IPS-18c (cell line): ENCODE data around the gene STK38L.

Experiments used
- H3K4me3 ChIP-seq: 2 replicates; pipeline ENCODE4 v1.7.0; 2013; ENCODE audit warnings: low read depth, mild to moderate bottlenecking, low read length, moderate library complexity; ENCODE audit not compliant: insufficient read depth
- H3K9me3 ChIP-seq: one replicate; pipeline ENCODE4 v1.6.1; 2013; ENCODE audit warnings: mild to moderate bottlenecking, low read length, moderate library complexity; ENCODE audit not compliant: control insufficient read depth, insufficient read depth

STK38L gene

GRCh38 chr12:27291862-27292261 lies 47.8 kb downstream of the STK38L start:
- no peaks in the 10 kb centered on the region for H3K9me3 ChIP-seq
- no peak overlapping the region for H3K4me3 ChIP-seq

GRCh38 chr12:27292718-27293117 lies 48.6 kb downstream of the STK38L start:
- H3K9me3 ChIP-seq, result no peaks in the 10 kb centered on the region

GRCh38 chr12:27293463-27293862 lies 49.4 kb downstream of the STK38L start:
- Histone ChIP-seq H3K9me3 (no peaks in the 10 kb centered on the region), H3K4me3 (no peak overlapping the region)

More at GRCh38 chr12:27292718-27293117, 48.6 kb downstream of the STK38L start:
- no peak overlapping the region for H3K4me3 ChIP-seq

- no peaks in the 10 kb centered on the region for H3K9me3 ChIP-seq
Observed at GRCh38 chr12:27296674-27297073, 52.6 kb downstream of the STK38L start.

GRCh38 chr12:27297566-27297965 lies 53.5 kb downstream of the STK38L start:
- no peaks in the 10 kb centered on the region for H3K9me3 ChIP-seq
- H3K4me3 ChIP-seq, result no peak overlapping the region

More at GRCh38 chr12:27296674-27297073, 52.6 kb downstream of the STK38L start:
- no peak overlapping the region for H3K4me3 ChIP-seq

GRCh38 chr12:27299102-27299501 lies 55.0 kb downstream of the STK38L start:
- no peaks in the 10 kb centered on the region for H3K9me3 ChIP-seq
- H3K4me3 ChIP-seq, result no peak overlapping the region

GRCh38 chr12:27300226-27300625 lies 56.1 kb downstream of the STK38L start:
- Histone ChIP-seq H3K4me3 (no peak overlapping the region), H3K9me3 (no peaks in the 10 kb centered on the region)

- no peak overlapping the region for H3K4me3 ChIP-seq
Observed at GRCh38 chr12:27303139-27304111, 59.3 kb downstream of the STK38L start.

GRCh38 chr12:27304856-27305255 lies 60.8 kb downstream of the STK38L start:
- no peak overlapping the region for H3K4me3 ChIP-seq
- no peaks in the 10 kb centered on the region for H3K9me3 ChIP-seq

More at GRCh38 chr12:27303139-27304111, 59.3 kb downstream of the STK38L start:
- no peaks in the 10 kb centered on the region for H3K9me3 ChIP-seq

- Histone ChIP-seq H3K4me3 (no peak overlapping the region), H3K9me3 (no peaks in the 10 kb centered on the region)
Observed at GRCh38 chr12:27305673-27306456, 61.8 kb downstream of the STK38L start.

- Histone ChIP-seq H3K4me3 (no peak overlapping the region), H3K9me3 (no peaks in the 10 kb centered on the region)
Observed at GRCh38 chr12:27309293-27309994, 65.4 kb downstream of the STK38L start.

GRCh38 chr12:27309995-27310315 lies 65.9 kb downstream of the STK38L start:
- Histone ChIP-seq H3K4me3 (no peak overlapping the region), H3K9me3 (no peaks in the 10 kb centered on the region)

GRCh38 chr12:27316947-27317346 lies 72.9 kb downstream of the STK38L start:
- Histone ChIP-seq H3K9me3 (no peaks in the 10 kb centered on the region), H3K4me3 (no peak overlapping the region)

GRCh38 chr12:27319409-27319808 lies 75.3 kb downstream of the STK38L start:
- Histone ChIP-seq H3K4me3 (no peak overlapping the region), H3K9me3 (no peaks in the 10 kb centered on the region)

- Histone ChIP-seq H3K4me3 (no peak overlapping the region), H3K9me3 (no peaks in the 10 kb centered on the region)
Observed at GRCh38 chr12:27319848-27320247, 75.8 kb downstream of the STK38L start.

- Histone ChIP-seq H3K4me3 (no peak overlapping the region), H3K9me3 (no peaks in the 10 kb centered on the region)
Observed at GRCh38 chr12:27324530-27324929, 80.4 kb downstream of the STK38L start.

- H3K4me3 ChIP-seq, result no peak overlapping the region
- H3K9me3 ChIP-seq, result no peaks in the 10 kb centered on the region
Observed at GRCh38 chr12:27330846-27331245, 86.8 kb downstream of the STK38L start.
